Ramos (cell line): Measurements from ENCODE around the gene ME3.
"Not testable (repeated sequence)": the region's sequence is repeated elsewhere in the genome, so short reads cannot be mapped to it uniquely, and the experiment has no call there.

Source experiments
- in situ Hi-C: fragments of 300-500 bp; cut with MboI; formaldehyde crosslinking; loops from one replicate; pipeline ENCODE4 v1.14.3; 2022; ENCODE audit warnings: low sequenced_read_pairs; ENCODE audit not compliant: unreplicated experiment

ME3 gene

GRCh38 chr11:86524620-86525352 is 147.6 kb downstream of the ME3 start:
- in situ Hi-C loops: no loop called here

DNA sequence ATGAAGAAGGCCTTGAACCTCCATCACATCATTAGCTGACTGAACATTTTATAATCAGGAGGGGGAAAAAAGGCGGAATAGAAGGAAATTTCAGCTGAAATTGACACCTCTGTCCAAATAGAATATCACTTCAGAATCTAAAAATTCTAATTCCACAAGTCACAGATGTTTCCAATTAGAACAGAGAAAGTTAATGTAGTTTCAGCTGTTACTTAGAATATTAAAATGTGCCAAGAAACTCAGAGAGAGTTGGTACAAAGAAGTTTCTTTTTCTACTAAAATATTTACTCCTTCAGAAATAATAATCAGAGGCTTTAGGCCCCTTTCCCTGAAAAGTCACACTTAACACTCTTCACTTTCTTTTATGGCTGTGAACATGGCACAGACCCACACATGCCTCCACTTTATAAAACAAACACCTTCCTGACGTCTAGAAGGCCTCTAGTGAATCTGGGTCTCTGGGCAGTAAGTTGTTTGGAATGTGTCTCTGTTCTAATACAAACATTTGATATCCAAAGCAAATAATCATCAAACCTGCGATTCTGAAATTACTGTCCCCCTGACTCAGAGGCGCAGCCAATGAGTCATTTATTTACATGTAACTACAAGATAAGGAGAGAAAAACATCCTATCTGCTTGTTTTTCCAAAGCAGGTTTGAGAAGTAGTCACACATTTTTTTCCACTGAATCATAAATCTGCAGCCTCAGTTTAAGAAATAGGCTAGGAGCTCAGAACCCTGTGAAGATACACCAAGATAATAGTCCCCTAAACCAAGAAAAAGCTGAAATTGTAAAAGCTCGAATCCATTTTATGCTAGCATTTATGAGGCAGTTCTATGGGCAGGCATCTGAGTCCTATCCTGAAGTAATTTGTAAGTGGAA is 148.4 kb downstream of the ME3 start:
- in situ Hi-C loops: no loop called here

- in situ Hi-C loops: not testable (repeated sequence)
These were observed 149.9 kb downstream of the ME3 start for GRCh38 chr11:86522512-86522911.

- in situ Hi-C loops: no loop called here
These were observed 153.1 kb downstream of the ME3 start for GRCh38 chr11:86519064-86519911.

GRCh38 chr11:86518211-86518610 is 154.2 kb downstream of the ME3 start:
- in situ Hi-C loops: no loop called here

DNA sequence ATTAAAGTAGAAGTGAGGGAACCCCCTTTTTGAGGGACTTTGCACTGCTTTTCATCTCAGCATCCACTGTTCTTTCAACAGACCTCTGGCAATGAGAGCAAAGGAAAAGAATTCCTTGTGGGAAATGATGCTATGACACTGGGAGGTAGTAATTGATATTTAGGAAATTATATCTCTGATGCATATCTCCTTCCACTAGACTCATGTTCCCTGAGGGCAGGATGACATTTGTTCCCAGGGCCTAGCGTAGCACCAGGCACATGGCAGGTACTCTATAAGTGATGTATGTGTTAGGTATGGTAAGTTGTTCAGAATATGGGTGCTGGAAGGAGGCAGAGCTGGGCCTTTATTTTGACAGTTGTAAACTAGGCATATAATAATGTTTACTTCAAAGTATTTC is 154.9 kb downstream of the ME3 start:
- in situ Hi-C loops: no loop called here

DNA sequence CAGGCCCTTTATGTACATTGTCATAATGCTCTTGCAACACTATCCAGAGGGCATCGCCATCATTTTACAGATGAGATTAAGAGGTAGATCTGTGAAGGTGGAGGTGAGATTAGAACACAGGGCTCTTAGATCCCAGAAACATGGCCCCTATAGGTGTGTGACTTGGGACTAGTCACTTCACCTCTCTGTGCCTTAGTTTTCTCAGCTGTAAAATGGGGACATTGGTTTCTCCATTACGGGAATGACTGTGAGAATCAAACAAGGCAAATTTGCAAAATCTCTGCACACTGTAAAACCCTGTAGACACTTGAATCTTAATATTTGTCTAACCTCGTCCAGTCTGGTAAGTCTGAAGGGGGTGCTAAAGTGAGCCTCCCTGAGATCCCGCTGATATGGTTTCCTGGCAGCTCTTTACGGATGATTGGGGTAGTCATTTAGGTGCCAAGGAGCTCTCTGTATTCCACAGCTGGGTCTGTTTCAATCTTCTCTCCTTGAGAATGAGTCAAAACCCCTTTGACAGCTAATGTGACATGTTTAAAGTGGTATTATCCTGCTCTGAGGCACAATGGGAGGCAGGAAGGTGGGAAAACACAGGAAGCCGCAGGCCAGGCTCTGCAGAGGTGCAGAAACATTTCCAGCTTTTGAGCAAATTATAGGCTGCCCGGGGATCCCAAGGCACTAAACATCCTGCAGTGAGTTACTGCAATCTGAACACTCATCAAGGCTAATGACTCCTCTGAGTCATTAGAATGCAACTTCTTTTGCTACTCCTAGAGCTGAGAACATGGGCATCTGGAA is 156.9 kb downstream of the ME3 start:
- in situ Hi-C loops: no loop called here

GRCh38 chr11:86514453-86514852 is 158.0 kb downstream of the ME3 start:
- in situ Hi-C loops: no loop called here

- in situ Hi-C loops: no loop called here
These were observed 158.6 kb downstream of the ME3 start for GRCh38 chr11:86513746-86514373.

GRCh38 chr11:86513138-86513537 is 159.3 kb downstream of the ME3 start:
- in situ Hi-C loops: no loop called here

GRCh38 chr11:86511086-86511551 is 161.3 kb downstream of the ME3 start:
- in situ Hi-C loops: no loop called here

GRCh38 chr11:86510674-86511073 is 161.7 kb downstream of the ME3 start:
- in situ Hi-C loops: no loop called here

GRCh38 chr11:86510097-86510496 is 162.3 kb downstream of the ME3 start:
- in situ Hi-C loops: no loop called here

GRCh38 chr11:86509588-86509974 is 162.8 kb downstream of the ME3 start:
- in situ Hi-C loops: no loop called here

DNA sequence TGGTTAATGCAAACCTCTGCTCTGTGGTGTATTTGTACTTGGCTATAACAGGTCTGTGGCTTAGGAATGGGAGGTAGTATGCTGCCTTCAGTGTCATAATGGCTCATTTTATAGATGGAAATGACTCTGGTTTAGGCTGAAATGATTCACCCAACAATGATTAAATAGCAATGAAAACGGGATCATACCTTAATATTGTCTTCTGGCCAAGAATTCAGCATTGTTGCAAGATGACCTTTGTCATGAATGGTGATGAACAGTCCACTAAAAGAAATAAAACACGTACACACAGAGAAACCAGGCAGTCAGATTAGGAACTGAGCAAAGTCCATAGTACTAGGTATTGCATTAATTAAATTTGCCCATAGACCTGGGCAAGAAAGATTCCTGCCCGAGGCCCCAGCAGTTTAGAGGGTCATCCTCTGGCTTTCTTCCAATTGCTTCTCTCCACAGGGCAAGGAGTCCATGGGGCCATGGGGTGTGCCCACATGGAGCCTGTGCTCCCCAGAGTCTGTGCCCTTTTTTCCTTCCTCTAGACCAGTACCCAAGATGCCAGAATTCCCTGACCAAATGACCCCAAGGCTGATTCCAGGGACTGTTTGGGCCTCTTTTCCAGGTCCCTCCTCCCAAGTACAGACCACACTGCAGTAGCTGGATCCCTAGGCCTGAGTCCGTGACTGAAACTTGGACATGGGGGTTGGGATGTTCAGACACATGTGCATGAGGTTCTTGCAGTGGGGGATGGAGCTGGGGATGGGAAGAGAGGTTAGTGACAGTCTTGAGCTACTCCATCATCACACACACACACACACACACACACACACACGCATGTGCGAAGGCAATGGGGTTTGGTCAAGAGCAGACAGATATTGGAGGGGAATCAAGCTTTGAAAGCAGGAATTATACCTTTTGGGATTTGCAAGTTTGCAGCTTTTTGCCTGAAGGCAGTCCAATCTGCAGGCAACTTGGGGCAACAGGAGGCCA is 163.5 kb downstream of the ME3 start:
- in situ Hi-C loops: no loop called here

DNA sequence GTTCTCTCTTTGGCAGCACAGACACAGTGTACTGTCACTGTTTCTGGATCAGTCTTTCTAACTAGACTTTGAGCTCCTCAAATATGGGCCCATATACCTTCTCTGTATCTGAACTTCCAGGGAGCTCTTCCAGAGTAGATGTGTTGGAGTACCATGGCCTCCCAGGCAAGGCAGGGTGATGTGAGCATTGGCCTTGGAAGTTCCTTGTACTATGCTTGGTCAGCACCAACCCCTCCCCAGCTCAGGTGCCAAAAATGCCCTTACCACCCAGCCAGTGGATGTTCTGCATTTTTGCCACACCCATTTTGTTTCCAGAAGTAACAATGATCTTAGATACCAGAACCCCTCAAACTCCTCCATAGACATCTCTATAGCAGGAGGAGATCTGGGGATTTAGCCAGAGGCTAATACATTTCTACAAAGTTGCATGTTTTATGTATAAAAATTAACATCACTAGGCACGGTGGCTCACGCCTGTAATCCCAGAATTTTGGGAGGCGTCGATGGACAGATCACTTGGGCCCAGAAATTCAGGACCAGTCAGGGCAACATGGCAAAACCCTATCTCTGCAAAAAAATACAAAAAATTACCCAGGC is 165.1 kb downstream of the ME3 start:
- in situ Hi-C loops: no loop called here

- in situ Hi-C loops: no loop called here
These were observed 166.2 kb downstream of the ME3 start for GRCh38 chr11:86506235-86506634.

DNA sequence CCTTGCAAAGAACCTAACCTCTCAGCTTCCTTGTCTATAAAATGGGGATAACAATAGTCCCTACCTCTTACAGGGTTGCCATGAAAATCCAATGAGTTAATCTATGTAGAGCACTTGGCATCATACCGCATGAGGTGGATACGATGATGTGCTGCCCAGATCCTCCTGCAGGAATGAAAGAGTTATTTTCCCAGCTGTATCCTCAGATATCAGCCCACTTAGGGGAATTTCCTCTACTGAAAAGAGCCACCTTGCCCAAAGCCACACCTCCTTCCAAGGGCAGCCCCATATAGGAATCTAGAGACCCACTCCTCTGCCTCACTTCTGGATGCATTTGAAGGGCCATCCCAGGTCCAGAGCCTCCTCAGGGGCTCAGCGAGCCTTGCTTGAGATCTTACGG is 169.3 kb downstream of the ME3 start:
- in situ Hi-C loops: no loop called here
